MCF 10A (cell line): ENCODE results near the gene MEX3A. TPM values are rescaled to one million over a fixed set of nuclear protein-coding genes. Genes with fewer than 3 reads are reported as not detected.

Source experiments
- BruUV-seq: library from RNA; stranded (reverse); fragments of 400-500 nt; replicated peaks from 2 replicates; lab custom pipeline; 2021; lab: Mats Ljungman, UMichigan
- CTCF ChIA-PET: fragments of 300-600 bp; sonication (Branson Sonifier 250); formaldehyde crosslinking; extraction: SDS; loops from one replicate; lab custom pipeline; 2021; ENCODE audit warnings: antibody characterized with exemption, inconsistent platforms; lab: Yijun Ruan, JAX
- POLR2A ChIA-PET: fragments of 300-600, 350-650 bp; sonication (Branson Sonifier 250); formaldehyde crosslinking; extraction: SDS; loops from one replicate; lab custom pipeline; 2020; ENCODE audit warnings: antibody characterized with exemption, inconsistent platforms; lab: Yijun Ruan, JAX
- DNase-seq: peaks from one replicate; pipeline ENCODE4 v3.0.0-alpha.2; 2018; ENCODE audit not compliant: unreplicated experiment
- H3K27ac Mint-ChIP-seq: one replicate; pipeline ENCODE4 v1.8.0; 2022; ENCODE audit warnings: mild to moderate bottlenecking, low read depth, mixed read lengths; ENCODE audit not compliant: unreplicated experiment
- H3K27me3 Mint-ChIP-seq: one replicate; pipeline ENCODE4 v1.8.0; 2022; ENCODE audit warnings: mixed read lengths; ENCODE audit not compliant: insufficient read depth, unreplicated experiment
- H3K36me3 Mint-ChIP-seq: one replicate; pipeline ENCODE4 v1.8.0; 2022; ENCODE audit warnings: mild to moderate bottlenecking, moderate library complexity, mixed read lengths; ENCODE audit not compliant: insufficient read depth, unreplicated experiment
- H3K4me1 Mint-ChIP-seq: one replicate; pipeline ENCODE4 v1.8.0; 2022; ENCODE audit warnings: mixed read lengths; ENCODE audit not compliant: insufficient read depth, unreplicated experiment
- H3K4me3 Mint-ChIP-seq: one replicate; pipeline ENCODE4 v1.8.0; 2022; ENCODE audit warnings: mild to moderate bottlenecking, moderate library complexity, mixed read lengths; ENCODE audit not compliant: unreplicated experiment
- H3K9me3 Mint-ChIP-seq: one replicate; pipeline ENCODE4 v1.8.0; 2022; ENCODE audit warnings: mixed read lengths; ENCODE audit not compliant: unreplicated experiment
- CTCF ChIP-seq: fragments of 200-600 bp; IDR thresholded peaks from one replicate; pipeline ENCODE4 v1.8.0; 2022; ENCODE audit warnings: antibody characterized with exemption, mild to moderate bottlenecking; ENCODE audit not compliant: unreplicated experiment
- intact Hi-C: fragments of 100-400 bp; cut with micrococcal nuclease; formaldehyde crosslinking; loops from 2 replicates; pipeline ENCODE4 v1.14.1; 2022
- total RNA-seq: library from RNA; stranded (reverse); gene quantifications from 2 replicates; pipeline ENCODE4 v1.2.3, GENCODE V29; 2022

The MEX3A gene
- total RNA-seq, 1 experiment from 2014 or later = 0.91 TPM

- Mint-ChIP-seq H3K9me3 (no peaks in the 10 kb centered on the region), H3K27ac (peak overlapping the region; percentile 82), H3K36me3 (no peaks in the 10 kb centered on the region), H3K4me3 (no peak overlapping the region), H3K27me3 (no peaks in the 10 kb centered on the region), H3K4me1 (peaks cover 35% of the 10 kb centered on the region)
- ChIA-PET POLR2A (interaction anchor here (0.6 to 28.2 kb wide), 13 partner anchors 9 to 207 kb away, joined by 3 to 960 read pairs (median 3); partner anchors contain the start of genes LMNA, PMF1, SLC25A44 and SMG5), CTCF (interaction anchor here (0.5 to 26.9 kb wide), 45 partner anchors 6 to 562 kb away, joined by 3 to 1892 read pairs (median 4); partner anchors contain the start of genes LMNA, PMF1, SEMA4A and TMEM79)
- BruUV-seq = no TSS peak
- intact Hi-C loops = loop anchor here (1.0 kb wide), 2 partner anchors 33 to 49 kb away; no protein-coding TSS in a partner anchor
- peak; percentile 99 for TF ChIP-seq CTCF
- DNase-seq = peak; percentile 89
Measured at GRCh38 chr1:156096640-156097391, 14.6 kb upstream of the MEX3A start.

- intact Hi-C loops = loop anchor here (1.0 kb wide), 2 partner anchors 34 to 50 kb away; no protein-coding TSS in a partner anchor
- H3K27me3 Mint-ChIP-seq = no peaks in the 10 kb centered on the region
- DNase-seq = no peak
Measured at GRCh38 chr1:156095906-156096508, 13.7 kb upstream of the MEX3A start.

GRCh38 chr1:156091610-156092009 is 9.3 kb upstream of the MEX3A start:
- TF ChIP-seq CTCF = no peak
- Mint-ChIP-seq H3K27ac (no peak overlapping the region), H3K4me3 (no peak overlapping the region), H3K36me3 (no peaks in the 10 kb centered on the region), H3K9me3 (no peaks in the 10 kb centered on the region), H3K27me3 (no peaks in the 10 kb centered on the region), H3K4me1 (peaks cover 10% of the 10 kb centered on the region)
- intact Hi-C loops = loop anchor here (2.0 kb wide), 2 partner anchors 293 to 353 kb away; no protein-coding TSS in a partner anchor
- POLR2A ChIA-PET = interaction anchor here (0.7 to 28.2 kb wide), 8 partner anchors 8 to 479 kb away, joined by 3 to 960 read pairs (median 4); partner anchors contain the start of genes LMNA and PMF1
- CTCF ChIA-PET = interaction anchor here (0.6 to 26.9 kb wide), 23 partner anchors 11 to 295 kb away, joined by 3 to 1892 read pairs (median 5); partner anchors contain the start of genes LMNA, PMF1 and SEMA4A
- no TSS peak for BruUV-seq
- DNase-seq = no peak

More at GRCh38 chr1:156095906-156096508, 13.7 kb upstream of the MEX3A start:
- no peaks in the 10 kb centered on the region for H3K36me3 Mint-ChIP-seq
- H3K9me3 Mint-ChIP-seq = no peaks in the 10 kb centered on the region
- ChIA-PET POLR2A (interaction anchor here (0.6 to 28.2 kb wide), 13 partner anchors 10 to 186 kb away, joined by 3 to 960 read pairs (median 5); partner anchors contain the start of genes LMNA, PMF1, SLC25A44 and SMG5), CTCF (interaction anchor here (0.5 to 26.9 kb wide), 42 partner anchors 5 to 563 kb away, joined by 3 to 1892 read pairs (median 4); partner anchors contain the start of genes LMNA, PMF1, SEMA4A and SLC25A44)
- no peak overlapping the region for H3K27ac Mint-ChIP-seq
- peaks cover 26% of the 10 kb centered on the region for H3K4me1 Mint-ChIP-seq
- TF ChIP-seq CTCF = no peak
- no peak overlapping the region for H3K4me3 Mint-ChIP-seq
- BruUV-seq = no TSS peak
